ENCODE measurements around the gene C3orf33. TPM values are rescaled to one million over a fixed set of nuclear protein-coding genes. Genes with fewer than 3 reads are reported as not detected.

The C3orf33 gene
- total RNA-seq = 1.3 and 1.4 TPM in 2 replicates

GRCh38 chr3:155805802-155806618, at the start of gene C3orf33:
TSS of gene C3orf33 (minus strand) at chr3:155806278. CDS start at chr3:155806252, 26 bp downstream.

GRCh38 chr3:155854141-155854940, 48.3 kb upstream of the C3orf33 start, which contains the start of gene SLC33A1:
TSS of gene SLC33A1 (minus strand) at chr3:155854427. CDS start at chr3:155853997, 430 bp downstream.

GRCh38 chr3:155744626-155745324, 61.3 kb downstream of the C3orf33 start, which contains the start of gene PLCH1:
TSS of gene PLCH1 (minus strand) at chr3:155745071. CDS start at chr3:155704224, 40,847 bp downstream.

Other genes with a start within 250 kb of the C3orf33 start
- gene PLCH1, start 61.2 kb downstream of the C3orf33 start, total RNA-seq = 0.10 and 0.33 TPM in 2 replicates
- 32.3 and 39.6 TPM in 2 replicates for gene SLC33A1, start 48.1 kb upstream of the C3orf33 start, total RNA-seq
- 41.5 and 67.5 TPM in 2 replicates for gene GMPS, start 64.4 kb upstream of the C3orf33 start, total RNA-seq